Measurements from ENCODE around the gene GPSM1. TPM values are rescaled to one million over a fixed set of nuclear protein-coding genes. Genes with fewer than 3 reads are reported as not detected.

GPSM1 gene
- total RNA-seq, 1 donor from 2014 or later: 140 TPM

- Mint-ChIP-seq H3K4me1 (ENCODE audit: low read depth, unreplicated experiment) (peaks cover 6% of the 10 kb centered on the region), H3K36me3 (ENCODE audit: unreplicated experiment) (no peaks in the 10 kb centered on the region), H3K27ac (ENCODE audit: unreplicated experiment) (no peak overlapping the region), H3K4me3 (ENCODE audit: unreplicated experiment) (no peak overlapping the region), H3K27me3 (ENCODE audit: unreplicated experiment) (peaks cover 6% of the 10 kb centered on the region), H3K9me3 (ENCODE audit: unreplicated experiment) (peaks cover 1% of the 10 kb centered on the region)
- no peak for DNase-seq
- TF ChIP-seq CTCF (IDR thresholded peaks at IDR 0.05; ENCODE audit: partially characterized antibody, unreplicated experiment): no peak
Observed at GRCh38 chr9:136331556-136332481, 4.5 kb downstream of the GPSM1 start.

- Mint-ChIP-seq H3K27ac (ENCODE audit: unreplicated experiment) (no peak overlapping the region), H3K36me3 (ENCODE audit: unreplicated experiment) (no peaks in the 10 kb centered on the region), H3K4me1 (ENCODE audit: low read depth, unreplicated experiment) (peaks cover 6% of the 10 kb centered on the region), H3K4me3 (ENCODE audit: unreplicated experiment) (peak overlapping the region; percentile 46), H3K27me3 (ENCODE audit: unreplicated experiment) (peaks cover 6% of the 10 kb centered on the region), H3K9me3 (ENCODE audit: unreplicated experiment) (peaks cover 1% of the 10 kb centered on the region)
- no peak for DNase-seq
- no peak for TF ChIP-seq CTCF (IDR thresholded peaks at IDR 0.05; ENCODE audit: partially characterized antibody, unreplicated experiment)
Observed at GRCh38 chr9:136332482-136332983, 5.2 kb downstream of the GPSM1 start.

- H3K9me3 Mint-ChIP-seq (ENCODE audit: unreplicated experiment): peaks cover 1% of the 10 kb centered on the region
- TF ChIP-seq CTCF (IDR thresholded peaks at IDR 0.05; ENCODE audit: partially characterized antibody, unreplicated experiment): no peak
- peak overlapping the region; percentile 46 for H3K4me3 Mint-ChIP-seq (ENCODE audit: unreplicated experiment)
- no peaks in the 10 kb centered on the region for H3K36me3 Mint-ChIP-seq (ENCODE audit: unreplicated experiment)
- H3K4me1 Mint-ChIP-seq (ENCODE audit: low read depth, unreplicated experiment): peaks cover 6% of the 10 kb centered on the region
- no peak for DNase-seq
- no peak overlapping the region for H3K27ac Mint-ChIP-seq (ENCODE audit: unreplicated experiment)
- peaks cover 6% of the 10 kb centered on the region for H3K27me3 Mint-ChIP-seq (ENCODE audit: unreplicated experiment)
Observed at GRCh38 chr9:136333045-136333444, 5.7 kb downstream of the GPSM1 start.

GRCh38 chr9:136333486-136333885 lies 6.1 kb downstream of the GPSM1 start:
- no peak overlapping the region for H3K27ac Mint-ChIP-seq (ENCODE audit: unreplicated experiment)
- no peak for TF ChIP-seq CTCF (IDR thresholded peaks at IDR 0.05; ENCODE audit: partially characterized antibody, unreplicated experiment)
- peaks cover 6% of the 10 kb centered on the region for H3K27me3 Mint-ChIP-seq (ENCODE audit: unreplicated experiment)
- peaks cover 6% of the 10 kb centered on the region for H3K4me1 Mint-ChIP-seq (ENCODE audit: low read depth, unreplicated experiment)
- H3K4me3 Mint-ChIP-seq (ENCODE audit: unreplicated experiment): no peak overlapping the region
- DNase-seq: no peak
- peaks cover 1% of the 10 kb centered on the region for H3K9me3 Mint-ChIP-seq (ENCODE audit: unreplicated experiment)
- H3K36me3 Mint-ChIP-seq (ENCODE audit: unreplicated experiment): no peaks in the 10 kb centered on the region

GRCh38 chr9:136334541-136334940 lies 7.2 kb downstream of the GPSM1 start:
- Mint-ChIP-seq H3K9me3 (ENCODE audit: unreplicated experiment) (no peaks in the 10 kb centered on the region), H3K4me1 (ENCODE audit: low read depth, unreplicated experiment) (peaks cover 4% of the 10 kb centered on the region), H3K27ac (ENCODE audit: unreplicated experiment) (no peak overlapping the region), H3K36me3 (ENCODE audit: unreplicated experiment) (no peaks in the 10 kb centered on the region), H3K4me3 (ENCODE audit: unreplicated experiment) (no peak overlapping the region), H3K27me3 (ENCODE audit: unreplicated experiment) (peaks cover 4% of the 10 kb centered on the region)
- no peak for TF ChIP-seq CTCF (IDR thresholded peaks at IDR 0.05; ENCODE audit: partially characterized antibody, unreplicated experiment)
- no peak for DNase-seq
